ENCODE results near the gene KY.

DNA sequence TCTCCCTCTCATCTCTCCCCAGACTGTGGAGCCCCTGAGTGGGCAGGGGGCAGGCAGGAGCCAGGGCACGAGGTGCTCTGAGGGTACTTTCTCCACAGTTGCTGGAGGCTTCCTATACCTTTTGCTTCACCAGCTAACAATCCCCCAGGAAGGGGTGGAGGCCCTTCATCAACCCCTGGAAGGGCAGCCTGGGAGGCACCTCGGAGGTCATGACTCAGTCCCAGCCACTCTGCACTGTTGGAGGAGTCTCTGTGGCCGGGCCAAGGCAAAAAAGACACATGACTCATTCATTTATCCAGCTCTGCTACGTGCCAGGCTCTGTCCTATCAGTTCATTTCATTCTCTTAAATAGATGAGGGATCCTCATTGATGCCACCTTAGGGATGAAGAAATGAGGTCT is 15.6 kb upstream of the KY start:
- TF ChIP-seq RARB (CRISPR knock-in tag; IDR thresholded peaks at IDR 0.05), result no peak
- TF ChIP-seq ARNTL (CRISPR knock-in tag; IDR thresholded peaks at IDR 0.05; ENCODE audit: borderline replicate concordance, low read depth), result no peak
- TF ChIP-seq PPARA (CRISPR knock-in tag; IDR thresholded peaks at IDR 0.05; ENCODE audit: borderline replicate concordance), result no peak
- no peak for TF ChIP-seq ZNF70 (CRISPR knock-in tag; IDR thresholded peaks at IDR 0.05)
- no peak for TF ChIP-seq ZNF8 (CRISPR knock-in tag; IDR thresholded peaks at IDR 0.05)

All from SK-N-SH treated with all-trans-retinoic acid at 6 μM for 48 hours (cell line).